ENCODE data around the gene IRF2BPL.

GRCh38 chr14:77051116-77051515 lies 22.6 kb upstream of the IRF2BPL start:
- TF ChIP-seq CTCF (IDR thresholded peaks at IDR 0.05) (no peak), SIN3A (IDR thresholded peaks at IDR 0.05; ENCODE audit: borderline replicate concordance, insufficient read depth, low read depth, low read length) (no peak), REST (IDR thresholded peaks at IDR 0.05; ENCODE audit: insufficient read depth in 1 of 2, low read depth in 2 of 2, low read length in 1 of 2) (no peak), POLR2AphosphoS5 (IDR thresholded peaks at IDR 0.05; ENCODE audit: low read depth, low read length) (no peak), TCF7L2 (IDR thresholded peaks at IDR 0.05; ENCODE audit: low read depth, low read length) (no peak)

Measured in Panc1 (cell line).